GM19395 (cell line): ENCODE results near the gene PITRM1.
"Not testable (repeated sequence)": the region's sequence is repeated elsewhere in the genome, so short reads cannot be mapped to it uniquely, and the experiment has no call there.

ENCODE experiments used
- ATAC-seq: cut with Tn5 transposase; IDR thresholded peaks from one replicate; pipeline ENCODE4 v1.9.1; 2021; ENCODE audit warnings: mild to moderate bottlenecking, moderate library complexity; ENCODE audit not compliant: unreplicated experiment

The PITRM1 gene

GRCh38 chr10:3122486-3123205, 49.9 kb downstream of the PITRM1 start:
- no peak for ATAC-seq

DNA sequence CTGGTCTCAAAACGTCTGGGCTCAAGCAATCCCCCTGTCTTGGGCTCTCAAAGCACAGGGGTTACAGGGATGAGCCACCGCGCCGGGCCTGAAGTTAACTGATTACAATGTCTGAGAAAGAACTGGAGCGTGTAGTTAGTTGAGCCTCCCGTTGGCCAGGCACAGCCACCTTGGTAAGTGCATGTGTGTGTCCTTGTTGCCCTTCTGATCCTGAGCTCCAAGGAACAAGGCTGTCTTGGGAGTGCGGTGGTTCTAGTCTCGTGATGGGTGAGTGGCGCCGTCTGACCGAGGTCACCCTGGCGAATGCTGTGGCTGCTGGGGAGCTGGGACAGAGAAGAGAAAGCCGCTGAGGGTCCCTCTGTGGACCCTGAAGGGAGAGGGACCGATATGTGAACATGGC, 50.5 kb downstream of the PITRM1 start:
- no peak for ATAC-seq

GRCh38 chr10:3119796-3120459, 52.7 kb downstream of the PITRM1 start:
- no peak for ATAC-seq

- ATAC-seq: no peak
These were observed 53.9 kb downstream of the PITRM1 start for GRCh38 chr10:3118641-3119091.

DNA sequence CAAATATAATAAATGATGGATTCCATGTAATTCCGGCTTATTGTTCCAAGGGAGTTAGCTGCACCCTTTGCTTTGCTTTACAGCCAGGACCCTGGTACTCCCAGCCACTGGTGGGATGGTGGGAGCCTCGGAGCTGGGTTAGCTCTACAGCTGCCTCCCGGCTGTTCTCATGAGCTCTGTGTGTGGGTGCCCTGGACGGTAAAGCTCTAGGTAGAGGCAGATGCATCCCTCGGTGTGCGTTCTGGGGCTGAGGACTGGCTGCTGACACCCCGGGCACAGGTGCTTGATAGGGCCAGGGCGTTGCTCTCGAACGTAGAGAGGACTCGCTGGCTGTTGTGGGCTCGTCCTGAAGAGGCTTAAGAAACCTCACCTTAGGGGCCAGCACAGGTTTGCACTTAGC, 55.1 kb downstream of the PITRM1 start:
- ATAC-seq: no peak

GRCh38 chr10:3116508-3117100, 56.0 kb downstream of the PITRM1 start:
- ATAC-seq: no peak

- ATAC-seq: no peak
These were observed 56.9 kb downstream of the PITRM1 start for GRCh38 chr10:3115685-3116084.

GRCh38 chr10:3113343-3113720, 59.2 kb downstream of the PITRM1 start:
- ATAC-seq: no peak

- ATAC-seq: no peak
These were observed 60.9 kb downstream of the PITRM1 start for GRCh38 chr10:3111621-3112163.

GRCh38 chr10:3110782-3111620, 61.6 kb downstream of the PITRM1 start:
- ATAC-seq: no peak

- no peak for ATAC-seq
These were observed 62.9 kb downstream of the PITRM1 start for GRCh38 chr10:3109633-3110032.

DNA sequence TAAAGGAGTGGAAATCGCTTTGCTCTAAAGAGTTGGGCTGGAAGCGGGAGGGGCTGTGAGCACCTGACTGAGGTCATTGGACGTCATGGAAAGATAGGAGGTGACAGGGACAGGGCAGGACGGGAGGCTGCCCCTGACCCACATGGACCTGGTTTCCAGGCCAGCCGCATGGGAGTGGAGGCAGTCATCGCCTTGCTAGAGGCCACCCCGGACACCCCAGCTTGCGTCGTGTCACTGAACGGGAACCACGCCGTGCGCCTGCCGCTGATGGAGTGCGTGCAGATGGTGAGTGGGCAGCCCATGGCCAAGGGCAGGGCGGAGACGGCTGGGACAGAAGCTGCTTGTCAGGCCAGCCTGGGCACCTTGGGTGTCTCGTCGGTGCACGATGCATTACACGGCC, 63.4 kb downstream of the PITRM1 start:
- no peak for ATAC-seq

DNA sequence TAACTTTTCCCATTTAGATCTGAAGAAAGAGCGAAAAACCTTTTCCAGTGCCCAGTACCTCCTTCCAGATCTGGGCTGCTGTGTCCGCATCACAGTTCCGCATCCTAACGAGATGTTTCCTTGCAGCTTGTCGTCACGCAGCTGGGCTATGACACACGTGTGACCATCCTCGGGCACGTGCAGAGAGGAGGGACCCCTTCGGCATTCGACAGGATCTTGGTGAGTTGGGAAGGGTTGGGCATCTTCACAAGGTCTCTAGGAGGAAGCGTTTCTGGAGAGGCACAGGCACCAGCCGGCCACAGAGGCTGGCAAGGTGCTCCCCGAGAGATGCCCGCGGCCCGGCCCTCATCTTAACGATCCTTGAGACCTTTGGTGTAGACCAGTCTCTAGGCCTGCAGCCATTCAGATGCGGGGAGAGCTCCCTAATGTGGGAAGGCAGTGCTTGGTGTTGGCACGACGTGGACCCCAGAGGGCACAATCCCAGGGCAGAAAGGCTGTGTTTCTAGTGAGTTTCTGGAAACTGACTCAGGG, 63.9 kb downstream of the PITRM1 start:
- ATAC-seq: no peak

DNA sequence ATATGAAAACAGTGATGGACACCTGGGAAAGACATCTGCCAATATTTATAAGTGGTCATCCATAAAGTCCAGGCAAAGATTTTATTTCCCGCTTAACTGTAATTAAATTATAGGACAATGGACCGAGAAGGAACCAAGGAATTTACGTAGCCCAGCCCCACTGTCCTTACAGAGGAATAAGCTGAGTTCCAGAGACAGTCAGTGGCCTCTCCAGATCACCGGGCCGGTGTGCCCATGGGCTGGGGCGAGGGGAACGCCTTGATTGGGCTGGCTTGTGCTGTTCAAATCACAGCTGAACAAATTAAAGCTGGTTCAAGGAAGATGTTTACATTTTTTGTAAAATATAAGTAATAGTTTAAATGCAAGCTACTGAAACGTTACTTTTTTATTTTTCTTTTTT, 64.5 kb downstream of the PITRM1 start:
- no peak for ATAC-seq

- no peak for ATAC-seq
These were observed 65.1 kb downstream of the PITRM1 start for GRCh38 chr10:3107426-3107961.

DNA sequence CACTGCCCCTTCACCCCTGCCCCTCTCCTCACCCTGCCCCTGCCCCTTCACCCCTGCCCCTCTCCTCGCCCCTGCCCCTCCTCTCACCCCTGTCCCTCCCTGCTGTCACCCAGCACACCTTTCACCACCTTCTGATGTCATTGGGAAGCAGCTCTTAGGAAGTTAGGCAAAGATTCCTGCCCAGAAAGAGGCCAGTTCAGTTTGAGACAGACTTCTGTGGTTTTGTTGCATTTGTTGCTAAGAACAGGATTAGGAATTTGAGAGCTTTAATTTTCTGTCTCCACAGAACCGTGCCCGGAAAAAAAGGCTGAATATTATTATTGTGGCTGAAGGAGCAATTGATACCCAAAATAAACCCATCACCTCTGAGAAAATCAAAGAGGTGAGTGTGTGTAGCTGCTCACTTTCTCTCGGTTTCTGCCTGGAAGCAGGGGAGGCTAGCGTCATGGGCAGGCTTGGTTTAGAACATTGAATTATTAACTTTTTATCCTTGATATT, 65.6 kb downstream of the PITRM1 start:
- ATAC-seq: no peak

DNA sequence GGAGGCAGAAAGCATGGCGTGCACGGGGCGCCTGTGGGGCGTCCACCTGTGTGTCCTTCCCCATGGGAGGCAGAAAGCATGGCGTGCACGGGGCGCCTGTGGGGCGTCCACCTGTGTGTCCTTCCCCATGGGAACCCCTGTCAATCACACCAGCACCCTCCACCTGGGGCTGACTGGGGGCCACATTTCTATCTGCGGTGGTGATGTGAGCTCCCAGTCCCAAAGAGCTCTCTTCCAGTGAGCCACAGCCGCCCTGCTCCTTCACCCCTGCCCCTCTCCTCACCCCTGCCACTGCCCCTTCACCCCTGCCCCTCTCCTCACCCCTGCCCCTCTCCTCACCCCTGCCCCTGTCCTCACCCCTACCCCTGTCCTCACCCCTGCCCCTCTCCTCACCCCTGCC, 66.3 kb downstream of the PITRM1 start:
- not testable (repeated sequence) for ATAC-seq

DNA sequence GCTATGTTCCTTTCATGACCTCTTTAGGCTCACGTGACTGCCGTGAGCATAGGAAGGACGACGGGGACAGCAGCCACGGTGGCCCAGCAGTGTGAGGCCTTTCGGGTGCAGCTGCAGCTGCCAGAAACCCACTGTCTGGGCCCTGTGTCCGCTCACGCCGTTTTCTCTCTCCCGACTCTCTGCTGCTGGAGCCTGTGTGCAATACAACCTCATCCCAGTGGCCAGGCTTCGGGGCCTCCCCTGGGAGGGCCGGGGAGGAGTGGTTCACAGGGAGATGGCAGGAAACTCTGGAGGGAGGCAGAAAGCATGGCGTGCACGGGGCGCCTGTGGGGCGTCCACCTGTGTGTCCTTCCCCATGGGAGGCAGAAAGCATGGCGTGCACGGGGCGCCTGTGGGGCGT, 66.7 kb downstream of the PITRM1 start:
- ATAC-seq: no peak

DNA sequence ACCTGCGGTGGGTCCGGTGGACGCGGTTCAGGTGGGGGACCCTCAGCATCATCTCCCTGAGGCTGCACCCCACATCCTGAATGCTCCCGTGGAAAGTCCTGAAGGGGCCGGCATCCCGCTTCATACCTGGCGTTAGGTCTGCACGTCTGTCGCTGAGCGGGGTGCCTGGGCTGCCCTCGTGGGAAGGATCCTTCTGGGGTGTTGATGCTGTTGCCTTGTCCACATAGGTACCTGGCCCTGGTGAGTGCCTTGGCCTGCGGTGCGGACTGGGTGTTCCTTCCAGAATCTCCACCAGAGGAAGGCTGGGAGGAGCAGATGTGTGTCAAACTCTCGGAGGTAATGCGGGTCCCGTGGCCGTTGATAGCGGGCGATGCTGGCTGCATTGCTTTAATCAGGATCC, 67.4 kb downstream of the PITRM1 start:
- ATAC-seq: no peak

DNA sequence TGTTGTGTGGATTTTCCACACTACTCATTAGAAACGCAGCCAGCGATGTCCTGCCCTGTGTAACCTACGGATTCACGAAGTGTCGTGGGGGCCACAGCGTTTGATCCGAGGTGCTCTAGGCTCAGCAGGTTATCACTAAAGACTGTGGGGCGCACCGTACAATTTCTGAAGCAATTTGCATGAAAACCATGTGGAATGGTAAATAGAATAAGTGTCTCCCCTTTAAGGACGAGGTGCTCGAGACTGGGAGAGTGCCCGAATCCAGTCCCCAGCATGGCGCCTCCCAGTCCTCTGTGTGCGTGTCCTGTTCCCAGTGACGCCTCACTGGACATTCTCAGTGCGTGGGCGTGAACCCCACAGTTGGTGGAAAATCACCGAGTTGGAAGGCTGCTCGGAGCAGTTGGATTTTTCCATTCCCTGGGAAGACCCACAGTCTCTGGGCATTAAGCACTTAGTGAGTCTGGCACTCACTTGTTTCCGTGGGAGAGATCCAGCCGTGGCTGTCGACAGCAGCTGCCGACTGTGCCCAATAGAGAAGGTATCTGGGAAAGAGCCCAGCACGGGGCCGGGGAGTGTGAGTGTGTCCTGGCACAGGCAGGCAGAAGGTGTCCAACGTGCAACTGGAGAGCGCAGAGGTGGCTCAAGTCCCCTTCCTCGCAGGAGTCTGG, 68.2 kb downstream of the PITRM1 start:
- ATAC-seq: no peak
